Adrenal gland (tissue), 5 donors: ENCODE results near the gene GABRB3.

Experiments used
- CTCF ChIP-seq, 6 experiments: fragments of 450-650 bp in 4 of 6; fragments of 200-600 bp in 2 of 6; sonication (generic) in 1 of 6; IDR thresholded peaks; 1 replicate in 5 of 6; 2 replicates in 1 of 6; pipeline versions ENCODE4 v1.5.1 to v1.8.0; 2016 to 2021; ENCODE audit warnings: antibody characterized with exemption in 6 of 6, mild to moderate bottlenecking in 2 of 6, moderate library complexity in 1 of 6
- POLR2A ChIP-seq, 2 donors: fragments of 450-650 bp; IDR thresholded peaks; one replicate each; pipeline ENCODE4 v1.6.1; 2017; ENCODE audit warnings: antibody characterized with exemption in 2 of 2, mild to moderate bottlenecking in 2 of 2, moderate library complexity in 1 of 2
- donor health status: DM: no; HTN: no; CAD: no.

GRCh38 chr15:26590676-26591075, 182.2 kb downstream of the GABRB3 start:
- no peak for TF ChIP-seq CTCF (IDR thresholded peaks at IDR 0.05)
- no peak for TF ChIP-seq POLR2A (IDR thresholded peaks at IDR 0.05)
